Spleen (tissue), 7 donors: ENCODE data around the gene CD48.

Source experiments
- CTCF ChIP-seq, 11 experiments: fragments of 200-600 bp in 7 of 11; fragments of 450-650 bp in 4 of 11; sonication (generic) in 4 of 11; IDR thresholded peaks in 8 of 11; conservative IDR thresholded peaks in 3 of 11; 1 replicate in 7 of 11; 2 replicates in 4 of 11; pipeline versions ENCODE4 v1.4.0 to v1.8.0; 2016 to 2021; ENCODE audit warnings: antibody characterized with exemption in 11 of 11, inconsistent platforms in 4 of 11, mild to moderate bottlenecking in 1 of 11
- POLR2A ChIP-seq, 3 donors: fragments of 450-650 bp; IDR thresholded peaks; one replicate each; pipeline ENCODE4 v1.5.1; 2017; ENCODE audit warnings: antibody characterized with exemption in 3 of 3, mild to moderate bottlenecking in 1 of 3
- POLR2AphosphoS5 ChIP-seq, 3 donors: sonication (generic); formaldehyde crosslinking; IDR thresholded peaks; one replicate each; pipeline ENCODE4 v1.5.1; 2017; ENCODE audit warnings: antibody characterized with exemption in 3 of 3
- donor health status: DM: no; HTN: no; CAD: no; lungs with moderate emphysema.
- donor health status: DM: no; HTN: no; CAD: no.
- donor health status: DM: no; HTN: no; CAD: no.

GRCh38 chr1:160685266-160685665, 26.4 kb downstream of the CD48 start:
- TF ChIP-seq CTCF (IDR thresholded peaks at IDR 0.05 in 8 of 11, conservative IDR thresholded peaks at IDR 0.05 in 3 of 11) (no peak), POLR2A (IDR thresholded peaks at IDR 0.05) (no peak), POLR2AphosphoS5 (IDR thresholded peaks at IDR 0.05) (no peak)
